ENCODE results near the gene CABP1. TPM values are rescaled to one million over a fixed set of nuclear protein-coding genes. Genes with fewer than 3 reads are reported as not detected.

Gene CABP1
- total RNA-seq, 4 donors from 2014 or later = 0.51 to 6.4 (median 2.1) TPM; not detected in 1

DNA sequence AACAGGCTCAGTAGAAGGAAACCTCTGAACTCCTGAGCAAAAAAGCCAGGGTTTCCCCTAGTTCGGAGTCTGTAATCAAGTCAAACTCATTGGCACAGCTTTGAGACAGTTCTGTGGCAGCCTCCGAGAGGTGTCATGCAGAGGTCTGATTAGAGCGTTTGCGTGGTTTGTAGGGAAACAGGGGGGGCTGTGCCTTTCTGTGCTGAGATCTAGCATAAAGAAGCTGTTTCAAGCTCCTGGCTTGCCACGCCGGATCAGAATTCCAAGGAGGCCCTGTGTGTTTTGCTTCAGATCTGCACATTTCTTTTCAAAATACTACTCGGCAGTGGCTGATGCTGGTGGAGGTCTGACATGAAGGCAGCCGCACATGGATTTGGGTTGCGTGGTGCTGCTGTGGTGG lies 1.7 kb downstream of the CABP1 start:
- no peak for TF ChIP-seq POLR2A (IDR thresholded peaks at IDR 0.05)
- TF ChIP-seq, protein P1, sequence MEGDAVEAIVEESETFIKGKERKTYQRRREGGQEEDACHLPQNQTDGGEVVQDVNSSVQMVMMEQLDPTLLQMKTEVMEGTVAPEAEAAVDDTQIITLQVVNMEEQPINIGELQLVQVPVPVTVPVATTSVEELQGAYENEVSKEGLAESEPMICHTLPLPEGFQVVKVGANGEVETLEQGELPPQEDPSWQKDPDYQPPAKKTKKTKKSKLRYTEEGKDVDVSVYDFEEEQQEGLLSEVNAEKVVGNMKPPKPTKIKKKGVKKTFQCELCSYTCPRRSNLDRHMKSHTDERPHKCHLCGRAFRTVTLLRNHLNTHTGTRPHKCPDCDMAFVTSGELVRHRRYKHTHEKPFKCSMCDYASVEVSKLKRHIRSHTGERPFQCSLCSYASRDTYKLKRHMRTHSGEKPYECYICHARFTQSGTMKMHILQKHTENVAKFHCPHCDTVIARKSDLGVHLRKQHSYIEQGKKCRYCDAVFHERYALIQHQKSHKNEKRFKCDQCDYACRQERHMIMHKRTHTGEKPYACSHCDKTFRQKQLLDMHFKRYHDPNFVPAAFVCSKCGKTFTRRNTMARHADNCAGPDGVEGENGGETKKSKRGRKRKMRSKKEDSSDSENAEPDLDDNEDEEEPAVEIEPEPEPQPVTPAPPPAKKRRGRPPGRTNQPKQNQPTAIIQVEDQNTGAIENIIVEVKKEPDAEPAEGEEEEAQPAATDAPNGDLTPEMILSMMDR (IDR thresholded peaks at IDR 0.05) = no peak
- intact Hi-C loops (cut with DNase I; ENCODE audit: low total_unique reads) = no loop called here

DNA sequence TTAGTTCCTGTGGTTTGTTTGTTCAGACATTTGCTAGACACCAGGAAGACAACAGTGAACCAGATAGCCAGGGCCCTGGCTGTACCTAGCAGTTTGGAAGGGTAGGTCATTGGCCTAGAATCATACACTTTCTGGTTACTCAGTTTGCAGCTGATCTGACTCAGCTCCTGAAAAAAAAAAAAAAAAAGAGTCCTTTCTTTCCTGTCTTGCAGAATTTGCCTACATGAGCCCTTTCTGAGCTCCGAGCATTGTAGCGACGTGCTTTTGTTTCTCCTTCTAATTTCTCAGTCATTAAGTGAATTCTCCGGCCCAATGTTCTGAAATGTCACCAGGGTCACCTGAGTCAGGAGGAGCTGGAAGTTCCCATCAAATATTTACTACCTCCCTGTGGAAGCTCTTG lies 2.4 kb downstream of the CABP1 start:
- TF ChIP-seq, protein P1 (IDR thresholded peaks at IDR 0.05) = no peak
- TF ChIP-seq POLR2A (IDR thresholded peaks at IDR 0.05) = no peak
- intact Hi-C loops (cut with DNase I; ENCODE audit: low total_unique reads) = no loop called here
- H3K27me3 ChIP-seq = peaks cover 12 to 31% of the 10 kb centered on the region in 2 donors

More for the DNA sequence above, 1.7 kb downstream of the CABP1 start:
- no peak for DNase-seq
- no peak overlapping the region for H3K27ac ChIP-seq
- H3K36me3 ChIP-seq = no peaks in the 10 kb centered on the region
- H3K27me3 ChIP-seq = peaks cover 12 to 31% of the 10 kb centered on the region in 2 donors
- peaks cover 0 to 14% of the 10 kb centered on the region in 2 donors for H3K4me1 ChIP-seq
- no peak overlapping the region for H3K4me3 ChIP-seq
- H3K9me3 ChIP-seq = no peaks in the 10 kb centered on the region

DNA sequence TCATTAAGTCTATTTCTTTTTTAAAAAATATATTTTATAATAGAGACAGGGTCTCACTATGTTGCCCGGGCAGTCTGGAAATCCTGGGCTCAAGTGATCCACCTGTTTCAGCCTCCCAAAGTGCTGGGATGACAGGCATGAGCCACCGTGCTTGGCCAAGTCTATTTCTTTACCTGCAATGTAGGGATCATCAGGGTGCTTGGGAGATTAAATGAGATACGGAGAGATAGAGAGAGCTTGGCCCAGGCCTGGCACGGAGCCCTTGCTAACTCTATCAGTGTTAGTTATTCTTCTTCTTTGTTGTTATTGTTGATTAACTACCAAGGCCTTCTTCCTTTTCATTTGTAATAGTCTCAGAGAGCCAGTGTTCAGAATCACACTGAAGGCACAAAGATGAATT lies 3.1 kb downstream of the CABP1 start:
- H3K4me1 ChIP-seq = peaks cover 0 to 14% of the 10 kb centered on the region in 2 donors
- H3K27me3 ChIP-seq = peaks cover 12 to 31% of the 10 kb centered on the region in 2 donors
- DNase-seq = no peak
- intact Hi-C loops (cut with DNase I; ENCODE audit: low total_unique reads) = no loop called here
- TF ChIP-seq, protein P1 (IDR thresholded peaks at IDR 0.05) = no peak
- TF ChIP-seq POLR2A (IDR thresholded peaks at IDR 0.05) = no peak
- no peak overlapping the region for H3K27ac ChIP-seq
- no peaks in the 10 kb centered on the region for H3K36me3 ChIP-seq
- H3K9me3 ChIP-seq = no peaks in the 10 kb centered on the region
- no peak overlapping the region for H3K4me3 ChIP-seq

More for the DNA sequence above, 2.4 kb downstream of the CABP1 start:
- no peaks in the 10 kb centered on the region for H3K36me3 ChIP-seq
- H3K4me3 ChIP-seq = no peak overlapping the region
- peaks cover 0 to 14% of the 10 kb centered on the region in 2 donors for H3K4me1 ChIP-seq
- no peak for DNase-seq
- no peaks in the 10 kb centered on the region for H3K9me3 ChIP-seq
- no peak overlapping the region for H3K27ac ChIP-seq

DNA sequence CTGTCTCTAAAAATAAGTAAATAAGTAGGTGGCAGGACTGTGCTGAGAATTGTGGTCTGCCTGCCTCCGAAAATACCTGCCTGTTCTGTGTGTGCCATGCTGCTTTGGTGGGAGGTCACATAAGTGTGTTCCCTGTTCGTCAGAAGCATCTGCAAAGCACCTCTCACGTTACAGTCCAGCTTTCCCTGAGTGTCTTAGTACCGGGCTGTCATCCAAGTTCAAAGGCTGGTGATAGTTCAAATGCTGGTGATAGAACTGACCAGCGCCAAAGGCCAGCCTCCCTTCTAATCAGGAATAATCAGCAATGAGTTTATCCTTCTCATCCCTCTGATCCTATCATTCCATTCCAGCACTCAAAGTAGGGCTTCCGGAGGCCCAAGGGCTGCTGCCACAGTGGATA lies 5.6 kb downstream of the CABP1 start:
- Histone ChIP-seq H3K9me3 (no peaks in the 10 kb centered on the region), H3K27ac (no peak overlapping the region), H3K36me3 (no peaks in the 10 kb centered on the region), H3K4me1 (peaks cover 0 to 5% of the 10 kb centered on the region in 2 donors), H3K4me3 (no peak overlapping the region), H3K27me3 (peaks cover 12 to 25% of the 10 kb centered on the region in 2 donors)
- intact Hi-C loops (cut with DNase I; ENCODE audit: low total_unique reads) = loop anchor here (5.0 kb wide), 1 partner anchor 66 kb away; the partner anchor contains the start of gene UNC119B
- no peak for DNase-seq
- TF ChIP-seq, protein P1 (IDR thresholded peaks at IDR 0.05) = no peak
- no peak for TF ChIP-seq POLR2A (IDR thresholded peaks at IDR 0.05)

DNA sequence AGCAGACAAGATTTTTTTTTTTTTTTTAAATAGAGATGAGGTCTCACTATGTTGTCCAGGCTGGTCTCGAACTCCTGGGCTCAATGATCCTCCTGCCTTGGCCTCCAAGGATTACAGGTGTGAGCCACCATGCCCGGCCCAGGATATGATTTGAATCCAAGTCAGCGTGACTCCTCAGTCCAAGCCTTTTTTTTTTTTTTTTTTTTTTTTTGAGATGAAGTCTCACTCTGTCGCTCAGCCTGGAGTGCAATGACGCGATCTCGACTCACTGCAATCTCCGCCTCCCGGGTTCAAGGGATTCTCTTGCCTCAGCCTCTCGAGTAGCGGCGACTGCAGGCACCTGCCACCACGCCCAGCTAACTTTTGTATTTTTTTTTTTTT lies 6.9 kb downstream of the CABP1 start:
- DNase-seq = no peak
- no peaks in the 10 kb centered on the region for H3K9me3 ChIP-seq
- intact Hi-C loops (cut with DNase I; ENCODE audit: low total_unique reads) = loop anchor here (5.0 kb wide), 1 partner anchor 65 kb away; the partner anchor contains the start of gene UNC119B
- no peak overlapping the region for H3K4me3 ChIP-seq
- peaks cover 2 to 13% of the 10 kb centered on the region in 2 donors for H3K27me3 ChIP-seq
- no peaks in the 10 kb centered on the region for H3K4me1 ChIP-seq
- H3K36me3 ChIP-seq = no peaks in the 10 kb centered on the region
- H3K27ac ChIP-seq = no peak overlapping the region
- no peak for TF ChIP-seq POLR2A (IDR thresholded peaks at IDR 0.05)
- TF ChIP-seq, protein P1 (IDR thresholded peaks at IDR 0.05) = no peak
